ENCODE measurements around the gene PSMD9.

PSMD9 gene

DNA sequence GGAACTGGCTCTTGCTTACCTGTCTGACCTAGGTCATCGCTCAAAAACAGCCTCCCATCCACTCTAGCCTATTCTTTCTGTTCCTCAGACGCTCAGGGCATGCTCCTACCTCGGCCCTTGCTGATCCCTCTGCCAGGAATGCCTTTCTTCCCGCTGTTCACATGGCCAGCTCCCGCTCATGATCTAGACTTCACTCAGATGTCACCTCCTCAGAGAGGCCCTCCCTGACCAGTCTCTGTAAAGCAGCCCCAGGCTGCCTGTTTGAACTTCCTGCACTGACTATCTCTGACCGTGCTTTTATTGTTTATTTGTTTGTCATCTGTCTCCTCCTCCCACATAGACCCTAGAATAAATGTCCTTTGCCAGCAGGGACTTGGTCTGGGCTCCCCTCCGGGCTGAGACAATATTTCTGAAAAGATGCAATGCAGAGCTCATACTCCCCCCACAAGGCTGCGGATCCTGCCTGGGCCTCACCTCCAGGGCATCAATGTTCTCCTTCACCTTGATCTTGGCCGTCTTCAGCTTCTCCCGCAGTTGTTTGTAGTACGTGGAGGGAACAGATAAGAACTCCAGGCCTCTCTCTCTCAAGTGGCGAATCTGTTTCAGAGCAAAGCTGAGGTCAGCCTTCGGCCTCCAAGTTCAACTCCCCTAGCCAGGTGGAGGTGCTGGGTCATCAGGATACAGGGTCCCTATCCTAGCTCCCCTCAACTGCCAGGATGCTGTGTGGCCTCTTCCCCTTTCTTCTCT lies 45.2 kb upstream of the PSMD9 start:
- H3K4me1 ChIP-seq (ENCODE audit: control insufficient read depth, insufficient read depth, low read depth, low read length), result peaks cover 3% of the 10 kb centered on the region
- H3K18ac ChIP-seq (ENCODE audit: low read depth in 1 of 2, low read length in 2 of 2), result peak overlapping the region in 1 of 2 experiments; percentile 17
- H2BK12ac ChIP-seq (ENCODE audit: low read length in 2 of 2), result no peak overlapping the region
- no peak overlapping the region for H3K23ac ChIP-seq (ENCODE audit: low read length in 2 of 2)
- no peaks in the 10 kb centered on the region for H3K27me3 ChIP-seq (ENCODE audit: control insufficient read depth in 1 of 2, insufficient read depth in 1 of 2, low read length in 2 of 2)
- H2BK15ac ChIP-seq (ENCODE audit: low read depth, poor library complexity, severe bottlenecking), result peak overlapping the region; percentile 28
- H2AFZ ChIP-seq (ENCODE audit: low read depth, low read length), result peak overlapping the region; percentile 42
- WGBS, result 55% methylated on average over 13 of the region's 13 CpGs
- H3K4me2 ChIP-seq (ENCODE audit: low read length, poor library complexity, severe bottlenecking), result no peak overlapping the region
- DNase-seq, result no peak
- H4K8ac ChIP-seq (ENCODE audit: low read length), result peak overlapping the region; percentile 27
- H3K79me1 ChIP-seq (replicated peaks; ENCODE audit: low read length, poor library complexity, severe bottlenecking), result no peaks in the 10 kb centered on the region
- H2BK120ac ChIP-seq (ENCODE audit: low read depth, low read length), result no peak overlapping the region
- no peak overlapping the region for H3K4me3 ChIP-seq (ENCODE audit: insufficient read depth in 1 of 2, low read depth in 1 of 2, low read length in 2 of 2)
- H3K9ac ChIP-seq (ENCODE audit: low read length), result no peak overlapping the region
- no peak overlapping the region for H3K4ac ChIP-seq (ENCODE audit: low read depth in 1 of 2, low read length in 2 of 2)
- no peaks in the 10 kb centered on the region for H3K36me3 ChIP-seq (ENCODE audit: control insufficient read depth in 1 of 2, insufficient read depth in 2 of 2, low read depth in 1 of 2, low read length in 2 of 2)
- H2BK5ac ChIP-seq (ENCODE audit: low read depth, low read length, poor library complexity, severe bottlenecking), result no peak overlapping the region
- H3K27ac ChIP-seq (ENCODE audit: low read length, poor library complexity, severe bottlenecking), result no peak overlapping the region
- H4K91ac ChIP-seq (ENCODE audit: low read length), result peak overlapping the region; percentile 68
- H3K14ac ChIP-seq (ENCODE audit: low read length in 2 of 2), result no peak overlapping the region
- no peaks in the 10 kb centered on the region for H3K9me3 ChIP-seq (ENCODE audit: control insufficient read depth, low read length)
- H2AK5ac ChIP-seq (ENCODE audit: low read length, severe bottlenecking), result no peak overlapping the region

DNA sequence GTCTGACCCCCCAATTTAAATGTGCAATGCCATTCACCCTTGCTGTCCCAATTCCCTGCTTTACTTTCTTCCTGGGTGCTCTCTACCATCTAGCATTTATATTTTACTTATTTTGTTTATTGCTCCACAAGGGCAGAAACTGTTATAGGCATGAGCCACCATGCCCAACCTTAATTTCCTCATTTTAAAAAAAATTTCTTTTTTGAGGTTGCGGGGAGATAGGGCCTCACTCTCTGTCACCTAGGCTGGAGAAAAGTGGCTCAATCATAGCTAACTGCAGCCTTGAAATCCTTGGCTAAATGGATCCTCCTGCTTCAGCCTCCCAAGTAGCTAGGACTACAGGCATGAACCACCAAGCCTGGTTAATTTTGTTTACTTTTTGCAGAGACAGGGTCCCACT lies 42.9 kb upstream of the PSMD9 start:
- no peak overlapping the region for H3K23ac ChIP-seq (ENCODE audit: low read length in 2 of 2)
- H4K8ac ChIP-seq (ENCODE audit: low read length), result no peak overlapping the region
- H3K36me3 ChIP-seq (ENCODE audit: control insufficient read depth in 1 of 2, insufficient read depth in 2 of 2, low read depth in 1 of 2, low read length in 2 of 2), result no peaks in the 10 kb centered on the region
- H3K79me1 ChIP-seq (replicated peaks; ENCODE audit: low read length, poor library complexity, severe bottlenecking), result no peaks in the 10 kb centered on the region
- no peak overlapping the region for H4K91ac ChIP-seq (ENCODE audit: low read length)
- H3K18ac ChIP-seq (ENCODE audit: low read depth in 1 of 2, low read length in 2 of 2), result no peak overlapping the region
- no peak for DNase-seq
- no peak overlapping the region for H2BK12ac ChIP-seq (ENCODE audit: low read length in 2 of 2)
- H3K4me2 ChIP-seq (ENCODE audit: low read length, poor library complexity, severe bottlenecking), result no peak overlapping the region
- H2AFZ ChIP-seq (ENCODE audit: low read depth, low read length), result no peak overlapping the region
- no peaks in the 10 kb centered on the region for H3K9me3 ChIP-seq (ENCODE audit: control insufficient read depth, low read length)
- no peak overlapping the region for H3K9ac ChIP-seq (ENCODE audit: low read length)
- peaks cover 2% of the 10 kb centered on the region for H3K4me1 ChIP-seq (ENCODE audit: control insufficient read depth, insufficient read depth, low read depth, low read length)
- no peak overlapping the region for H3K4me3 ChIP-seq (ENCODE audit: insufficient read depth in 1 of 2, low read depth in 1 of 2, low read length in 2 of 2)
- H2BK120ac ChIP-seq (ENCODE audit: low read depth, low read length), result no peak overlapping the region
- no peak overlapping the region for H3K14ac ChIP-seq (ENCODE audit: low read length in 2 of 2)
- no peak overlapping the region for H3K4ac ChIP-seq (ENCODE audit: low read depth in 1 of 2, low read length in 2 of 2)
- no peak overlapping the region for H2BK15ac ChIP-seq (ENCODE audit: low read depth, poor library complexity, severe bottlenecking)
- no peaks in the 10 kb centered on the region for H3K27me3 ChIP-seq (ENCODE audit: control insufficient read depth in 1 of 2, insufficient read depth in 1 of 2, low read length in 2 of 2)
- WGBS, result 100% methylated on average over 1 of the region's 1 CpG
- no peak overlapping the region for H2BK5ac ChIP-seq (ENCODE audit: low read depth, low read length, poor library complexity, severe bottlenecking)
- H2AK5ac ChIP-seq (ENCODE audit: low read length, severe bottlenecking), result no peak overlapping the region
- H3K27ac ChIP-seq (ENCODE audit: low read length, poor library complexity, severe bottlenecking), result no peak overlapping the region

DNA sequence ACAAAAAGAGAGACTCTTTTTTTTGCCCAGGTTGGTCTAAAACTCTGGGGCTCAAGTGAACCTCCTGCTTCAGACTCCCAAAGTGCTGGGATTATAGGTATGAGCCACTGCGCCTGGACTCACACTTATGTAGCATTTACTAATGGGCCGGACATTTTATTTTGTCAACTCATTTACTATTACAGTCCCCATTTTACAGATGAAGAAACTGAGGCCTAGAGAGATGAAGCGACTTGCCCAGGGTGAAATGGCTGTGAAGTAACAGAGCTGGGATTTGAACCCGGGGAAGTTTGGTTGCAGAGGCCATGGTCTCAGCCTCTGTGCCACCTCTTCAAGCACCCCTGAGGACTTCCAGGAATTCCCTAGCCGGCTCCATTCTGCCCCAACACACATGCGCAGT lies 39.4 kb upstream of the PSMD9 start:
- no peak overlapping the region for H3K4ac ChIP-seq (ENCODE audit: low read depth in 1 of 2, low read length in 2 of 2)
- H4K91ac ChIP-seq (ENCODE audit: low read length), result no peak overlapping the region

DNA sequence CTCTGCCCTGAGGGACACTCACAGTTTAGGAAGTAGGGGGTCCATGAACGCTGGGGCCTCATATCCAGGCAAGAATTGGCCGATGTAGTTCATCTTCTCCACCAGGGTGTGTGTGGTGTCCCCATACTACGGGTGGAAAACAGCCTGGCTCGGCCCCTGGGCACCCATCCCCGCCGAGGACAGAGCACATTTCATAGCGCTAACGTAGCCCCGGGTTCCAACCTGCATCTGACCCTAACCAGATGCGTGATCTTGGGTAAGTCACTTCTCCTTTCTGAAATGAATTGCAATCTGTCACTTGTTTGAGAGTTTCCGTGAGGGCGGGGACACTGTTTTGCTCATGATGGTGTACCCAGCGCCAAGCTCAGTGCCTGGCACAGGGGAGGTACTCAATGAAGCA lies 38.9 kb upstream of the PSMD9 start:
- no peak overlapping the region for H2AK5ac ChIP-seq (ENCODE audit: low read length, severe bottlenecking)
- peaks cover 2% of the 10 kb centered on the region for H3K4me1 ChIP-seq (ENCODE audit: control insufficient read depth, insufficient read depth, low read depth, low read length)
- H2BK5ac ChIP-seq (ENCODE audit: low read depth, low read length, poor library complexity, severe bottlenecking), result no peak overlapping the region
- H3K4me2 ChIP-seq (ENCODE audit: low read length, poor library complexity, severe bottlenecking), result no peak overlapping the region
- no peak overlapping the region for H2BK120ac ChIP-seq (ENCODE audit: low read depth, low read length)
- H3K9ac ChIP-seq (ENCODE audit: low read length), result no peak overlapping the region
- no peak overlapping the region for H2BK15ac ChIP-seq (ENCODE audit: low read depth, poor library complexity, severe bottlenecking)
- no peak overlapping the region for H3K4me3 ChIP-seq (ENCODE audit: insufficient read depth in 1 of 2, low read depth in 1 of 2, low read length in 2 of 2)
- H3K18ac ChIP-seq (ENCODE audit: low read depth in 1 of 2, low read length in 2 of 2), result no peak overlapping the region
- H3K9me3 ChIP-seq (ENCODE audit: control insufficient read depth, low read length), result no peaks in the 10 kb centered on the region
- no peak overlapping the region for H3K4ac ChIP-seq (ENCODE audit: low read depth in 1 of 2, low read length in 2 of 2)
- no peak overlapping the region for H4K8ac ChIP-seq (ENCODE audit: low read length)
- H2AFZ ChIP-seq (ENCODE audit: low read depth, low read length), result no peak overlapping the region
- H3K79me1 ChIP-seq (replicated peaks; ENCODE audit: low read length, poor library complexity, severe bottlenecking), result no peaks in the 10 kb centered on the region
- no peak overlapping the region for H3K14ac ChIP-seq (ENCODE audit: low read length in 2 of 2)
- no peak overlapping the region for H3K23ac ChIP-seq (ENCODE audit: low read length in 2 of 2)
- no peak for DNase-seq
- WGBS, result 82% methylated on average over 13 of the region's 13 CpGs
- no peak overlapping the region for H4K91ac ChIP-seq (ENCODE audit: low read length)
- H3K27ac ChIP-seq (ENCODE audit: low read length, poor library complexity, severe bottlenecking), result no peak overlapping the region
- H3K27me3 ChIP-seq (ENCODE audit: control insufficient read depth in 1 of 2, insufficient read depth in 1 of 2, low read length in 2 of 2), result peaks cover 0 to 2% of the 10 kb centered on the region in 2 experiments
- no peak overlapping the region for H2BK12ac ChIP-seq (ENCODE audit: low read length in 2 of 2)
- H3K36me3 ChIP-seq (ENCODE audit: control insufficient read depth in 1 of 2, insufficient read depth in 2 of 2, low read depth in 1 of 2, low read length in 2 of 2), result no peaks in the 10 kb centered on the region

More for the DNA sequence above, 39.4 kb upstream of the PSMD9 start:
- H3K27me3 ChIP-seq (ENCODE audit: control insufficient read depth in 1 of 2, insufficient read depth in 1 of 2, low read length in 2 of 2), result no peaks in the 10 kb centered on the region
- no peak overlapping the region for H3K27ac ChIP-seq (ENCODE audit: low read length, poor library complexity, severe bottlenecking)
- H2BK120ac ChIP-seq (ENCODE audit: low read depth, low read length), result no peak overlapping the region
- no peaks in the 10 kb centered on the region for H3K9me3 ChIP-seq (ENCODE audit: control insufficient read depth, low read length)
- H3K4me1 ChIP-seq (ENCODE audit: control insufficient read depth, insufficient read depth, low read depth, low read length), result peaks cover 2% of the 10 kb centered on the region
- DNase-seq, result no peak
- no peaks in the 10 kb centered on the region for H3K36me3 ChIP-seq (ENCODE audit: control insufficient read depth in 1 of 2, insufficient read depth in 2 of 2, low read depth in 1 of 2, low read length in 2 of 2)
- H4K8ac ChIP-seq (ENCODE audit: low read length), result no peak overlapping the region
- 94% methylated on average over 4 of the region's 6 CpGs for WGBS
- H2BK5ac ChIP-seq (ENCODE audit: low read depth, low read length, poor library complexity, severe bottlenecking), result no peak overlapping the region
- H2AK5ac ChIP-seq (ENCODE audit: low read length, severe bottlenecking), result no peak overlapping the region
- no peak overlapping the region for H3K9ac ChIP-seq (ENCODE audit: low read length)
- no peak overlapping the region for H3K4me2 ChIP-seq (ENCODE audit: low read length, poor library complexity, severe bottlenecking)
- no peak overlapping the region for H2BK12ac ChIP-seq (ENCODE audit: low read length in 2 of 2)
- H3K79me1 ChIP-seq (replicated peaks; ENCODE audit: low read length, poor library complexity, severe bottlenecking), result no peaks in the 10 kb centered on the region
- no peak overlapping the region for H3K14ac ChIP-seq (ENCODE audit: low read length in 2 of 2)
- no peak overlapping the region for H3K18ac ChIP-seq (ENCODE audit: low read depth in 1 of 2, low read length in 2 of 2)
- no peak overlapping the region for H2AFZ ChIP-seq (ENCODE audit: low read depth, low read length)
- H3K23ac ChIP-seq (ENCODE audit: low read length in 2 of 2), result no peak overlapping the region
- no peak overlapping the region for H3K4me3 ChIP-seq (ENCODE audit: insufficient read depth in 1 of 2, low read depth in 1 of 2, low read length in 2 of 2)
- H2BK15ac ChIP-seq (ENCODE audit: low read depth, poor library complexity, severe bottlenecking), result no peak overlapping the region

Data from mesenchymal stem cell (in vitro differentiated cells and primary cell).